HG03095 (cell line): ENCODE measurements around the gene KSR1.
"Not testable (repeated sequence)": the region's sequence is repeated elsewhere in the genome, so short reads cannot be mapped to it uniquely, and the experiment has no call there.

Experiments used
- ATAC-seq: cut with Tn5 transposase; IDR thresholded peaks from one replicate; pipeline ENCODE4 v1.9.1; 2021; ENCODE audit warnings: moderate library complexity; ENCODE audit not compliant: unreplicated experiment

The KSR1 gene

GRCh38 chr17:27455914-27456680, at the start of gene KSR1:
Gene KSR1 (plus strand): TSS chr17:27456448. CDS start chr17:27456644, 196 bp downstream.
- peak; percentile 74 for ATAC-seq

- no peak for ATAC-seq
Measured at GRCh38 chr17:27407916-27408864, 48.1 kb upstream of the KSR1 start.

- ATAC-seq, result no peak
Measured at GRCh38 chr17:27408891-27409290, 47.4 kb upstream of the KSR1 start.

- ATAC-seq, result not testable (repeated sequence)
Measured at GRCh38 chr17:27412158-27412557, 44.1 kb upstream of the KSR1 start.

- no peak for ATAC-seq
Measured at GRCh38 chr17:27413315-27413714, 42.9 kb upstream of the KSR1 start.

- no peak for ATAC-seq
Measured at GRCh38 chr17:27413792-27414191, 42.5 kb upstream of the KSR1 start.

GRCh38 chr17:27414271-27414670, 42.0 kb upstream of the KSR1 start:
- ATAC-seq, result no peak

GRCh38 chr17:27414694-27415093, 41.6 kb upstream of the KSR1 start:
- no peak for ATAC-seq

- no peak for ATAC-seq
Measured at GRCh38 chr17:27415120-27415795, 41.0 kb upstream of the KSR1 start.

- ATAC-seq, result no peak
Measured at GRCh38 chr17:27417596-27418365, 38.5 kb upstream of the KSR1 start.

- no peak for ATAC-seq
Measured at GRCh38 chr17:27418366-27418615, 38.0 kb upstream of the KSR1 start.

GRCh38 chr17:27419156-27419555, 37.1 kb upstream of the KSR1 start:
- no peak for ATAC-seq

GRCh38 chr17:27420211-27420950, 35.9 kb upstream of the KSR1 start:
- ATAC-seq, result no peak

GRCh38 chr17:27421111-27421510, 35.1 kb upstream of the KSR1 start:
- ATAC-seq, result no peak

- not testable (repeated sequence) for ATAC-seq
Measured at GRCh38 chr17:27421626-27422025, 34.6 kb upstream of the KSR1 start.

GRCh38 chr17:27422601-27423000, 33.6 kb upstream of the KSR1 start:
- no peak for ATAC-seq

- ATAC-seq, result no peak
Measured at GRCh38 chr17:27423651-27424050, 32.6 kb upstream of the KSR1 start.

- ATAC-seq, result no peak
Measured at GRCh38 chr17:27424516-27424915, 31.7 kb upstream of the KSR1 start.

- ATAC-seq, result no peak
Measured at GRCh38 chr17:27424941-27425340, 31.3 kb upstream of the KSR1 start.

GRCh38 chr17:27425571-27425970, 30.7 kb upstream of the KSR1 start:
- ATAC-seq, result not testable (repeated sequence)
